PC-9 (cell line): Measurements from ENCODE around the gene LSMEM2. TPM values are rescaled to one million over a fixed set of nuclear protein-coding genes. Genes with fewer than 3 reads are reported as not detected.
A peak's percentile ranks its signal among the peaks of the same experiment; 100 is the strongest.

Experiments
- BruUV-seq: library from RNA; stranded (reverse); fragments of 400-500 nt; replicated peaks from 2 replicates; lab custom pipeline; 2021; lab: Mats Ljungman, UMichigan
- CTCF ChIA-PET: fragments of 300-600 bp; sonication (Branson Sonifier 250); formaldehyde crosslinking; loops from one replicate; lab custom pipeline; 2022; ENCODE audit warnings: antibody characterized with exemption; lab: Charles Lee
- POLR2A ChIA-PET: fragments of 300-600 bp; sonication (Branson Sonifier 250); formaldehyde crosslinking; loops from one replicate; lab custom pipeline; 2022; ENCODE audit warnings: antibody characterized with exemption; ENCODE audit not compliant: unreplicated experiment; lab: Charles Lee
- DNase-seq, 2 experiments: peaks; one replicate each; pipeline versions ENCODE4 v3.0.0 to v3.0.0-alpha.2; 2015 to 2022; ENCODE audit warnings: mixed read lengths in 1 of 2
- H2AFZ ChIP-seq: fragments of 200-600 bp; sonication (generic); 2 replicates; pipeline ENCODE4 v1.8.1; 2017; ENCODE audit warnings: antibody characterized with exemption
- H3F3A ChIP-seq: fragments of 200-600 bp; sonication (generic); 2 replicates; pipeline ENCODE4 v1.8.1; 2017; ENCODE audit warnings: antibody characterized with exemption, mild to moderate bottlenecking, low read depth; ENCODE audit not compliant: insufficient read depth
- H3K27ac ChIP-seq: fragments of 200-600 bp; sonication (generic); 2 replicates; pipeline ENCODE4 v1.6.1; 2016; ENCODE audit warnings: mixed run types
- H3K27me3 ChIP-seq: fragments of 200-600 bp; sonication (generic); 2 replicates; pipeline ENCODE4 v1.6.1; 2016; ENCODE audit warnings: low read depth, mixed run types; ENCODE audit not compliant: insufficient read depth
- H3K36me3 ChIP-seq: fragments of 200-600 bp; sonication (generic); 2 replicates; pipeline ENCODE4 v1.6.1; 2016; ENCODE audit warnings: low read depth, mixed run types
- H3K4me1 ChIP-seq: fragments of 200-600 bp; sonication (generic); replicated peaks from 2 replicates; pipeline ENCODE4 v1.6.1; 2016; ENCODE audit warnings: mixed run types; ENCODE audit not compliant: insufficient read depth
- H3K4me2 ChIP-seq: fragments of 200-600 bp; sonication (generic); 2 replicates; pipeline ENCODE4 v1.6.1; 2017; ENCODE audit warnings: mixed run types
- H3K4me3 ChIP-seq: fragments of 200-600 bp; sonication (generic); 2 replicates; pipeline ENCODE4 v1.6.1; 2016; ENCODE audit warnings: mixed run types
- H3K79me2 ChIP-seq: fragments of 200-600 bp; sonication (generic); 2 replicates; pipeline ENCODE4 v1.6.1; 2017; ENCODE audit warnings: low read depth, mixed run types
- H3K9me2 ChIP-seq: fragments of 200-600 bp; sonication (generic); 2 replicates; pipeline ENCODE4 v1.8.1; 2017; ENCODE audit warnings: mild to moderate bottlenecking; ENCODE audit not compliant: insufficient read depth
- H3K9me3 ChIP-seq: fragments of 200-600 bp; sonication (generic); 2 replicates; pipeline ENCODE4 v1.8.1; 2016; ENCODE audit warnings: low read depth; ENCODE audit not compliant: insufficient read depth
- H4K20me1 ChIP-seq: fragments of 200-600 bp; sonication (generic); 2 replicates; pipeline ENCODE4 v1.8.1; 2017; ENCODE audit not compliant: insufficient read depth
- EZH2 ChIP-seq: fragments of 200-600 bp; sonication (generic); IDR thresholded peaks from 2 replicates; pipeline ENCODE4 v1.8.0; 2017; ENCODE audit warnings: antibody characterized with exemption, low read depth
- intact Hi-C: fragments of 100-400 bp; cut with micrococcal nuclease; formaldehyde crosslinking; loops from one replicate; pipeline ENCODE4 v1.10.0; 2022; ENCODE audit not compliant: unreplicated experiment
- total RNA-seq: library from RNA; stranded (reverse); gene quantifications from 2 replicates; pipeline ENCODE4 v1.2.3, GENCODE V29; 2021
- TF ChIP-seq, protein P1 (sequence below): fragments of 200-600 bp; sonication (generic); conservative IDR thresholded peaks from 2 replicates; pipeline ENCODE4 v1.6.1; 2017; ENCODE audit warnings: mixed run types, antibody characterized with exemption, mild to moderate bottlenecking, moderate library complexity

LSMEM2 gene
- total RNA-seq, 1 experiment from 2014 or later: 0.55 TPM

DNA sequence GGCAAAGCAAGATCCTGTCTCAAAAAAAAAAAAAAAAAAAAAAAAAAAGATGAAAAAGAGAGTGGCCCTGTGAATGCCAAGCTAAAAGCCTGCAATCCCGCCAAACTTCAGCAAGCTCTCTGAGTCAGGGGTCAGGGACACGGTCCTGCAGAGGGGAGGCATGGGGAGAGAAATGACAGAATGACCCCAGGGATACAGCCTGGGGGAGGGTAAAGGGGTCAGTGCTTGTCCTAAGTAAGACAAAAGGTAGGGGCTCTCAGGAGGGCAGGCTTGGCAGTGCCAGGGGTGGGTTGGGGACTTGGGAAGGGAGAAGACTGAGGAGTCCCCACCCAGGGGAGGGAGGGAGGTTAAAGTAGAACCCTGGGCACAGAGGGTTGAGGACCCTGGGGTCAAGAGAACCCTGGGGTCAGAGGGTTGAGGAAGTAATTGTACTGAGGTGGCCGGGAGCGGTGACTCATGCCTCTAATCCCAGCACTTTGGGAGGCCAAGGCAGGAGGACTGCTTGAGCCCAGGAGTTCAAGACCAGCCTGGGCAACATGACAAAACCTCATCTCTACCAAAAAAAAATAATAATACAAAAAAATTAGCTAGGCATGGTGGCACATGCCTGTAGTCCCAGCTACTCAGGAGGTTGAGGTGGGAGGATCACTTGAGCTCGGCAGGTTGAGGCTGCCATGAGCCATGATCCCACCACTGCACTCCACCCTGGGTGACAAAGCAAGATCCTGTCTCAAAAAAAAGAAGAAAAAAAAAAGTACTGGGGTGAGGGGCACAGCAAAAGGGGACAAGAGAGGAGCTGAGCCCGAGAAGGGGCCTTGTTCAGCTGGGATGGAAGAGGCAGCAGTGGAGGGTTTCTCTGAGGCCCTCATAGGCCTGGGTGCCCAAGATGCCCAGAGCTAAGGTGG is 15.2 kb upstream of the LSMEM2 start:
- peaks cover 28% of the 10 kb centered on the region; the same call in 1 of the 2 replicates for H3F3A ChIP-seq
- H2AFZ ChIP-seq: no peak overlapping the region
- H3K4me2 ChIP-seq: peak overlapping the region; percentile 59
- no peaks in the 10 kb centered on the region for H3K9me2 ChIP-seq
- intact Hi-C loops: loop anchor here (2.0 to 5.0 kb wide), 5 partner anchors 27 to 341 kb away; partner anchors contain the start of genes GNAI2, HYAL3 and NAA80
- ChIA-PET CTCF (interaction anchor here (0.6 to 1.2 kb wide), 4 partner anchors 15 to 60 kb away, joined by 3 to 10 read pairs (median 6); partner anchors contain the start of gene IFRD2), POLR2A (interaction anchor here (0.6 to 1.2 kb wide), 5 partner anchors 8 to 334 kb away, joined by 3 to 6 read pairs (median 3); partner anchors contain the start of genes HYAL3, MON1A and NAA80)
- H3K27ac ChIP-seq: peak overlapping the region; percentile 86
- no peaks in the 10 kb centered on the region for H3K27me3 ChIP-seq
- H3K36me3 ChIP-seq: no peaks in the 10 kb centered on the region
- H4K20me1 ChIP-seq: no peaks in the 10 kb centered on the region
- H3K9me3 ChIP-seq: no peaks in the 10 kb centered on the region
- TF ChIP-seq EZH2: no peak
- TF ChIP-seq, protein P1, sequence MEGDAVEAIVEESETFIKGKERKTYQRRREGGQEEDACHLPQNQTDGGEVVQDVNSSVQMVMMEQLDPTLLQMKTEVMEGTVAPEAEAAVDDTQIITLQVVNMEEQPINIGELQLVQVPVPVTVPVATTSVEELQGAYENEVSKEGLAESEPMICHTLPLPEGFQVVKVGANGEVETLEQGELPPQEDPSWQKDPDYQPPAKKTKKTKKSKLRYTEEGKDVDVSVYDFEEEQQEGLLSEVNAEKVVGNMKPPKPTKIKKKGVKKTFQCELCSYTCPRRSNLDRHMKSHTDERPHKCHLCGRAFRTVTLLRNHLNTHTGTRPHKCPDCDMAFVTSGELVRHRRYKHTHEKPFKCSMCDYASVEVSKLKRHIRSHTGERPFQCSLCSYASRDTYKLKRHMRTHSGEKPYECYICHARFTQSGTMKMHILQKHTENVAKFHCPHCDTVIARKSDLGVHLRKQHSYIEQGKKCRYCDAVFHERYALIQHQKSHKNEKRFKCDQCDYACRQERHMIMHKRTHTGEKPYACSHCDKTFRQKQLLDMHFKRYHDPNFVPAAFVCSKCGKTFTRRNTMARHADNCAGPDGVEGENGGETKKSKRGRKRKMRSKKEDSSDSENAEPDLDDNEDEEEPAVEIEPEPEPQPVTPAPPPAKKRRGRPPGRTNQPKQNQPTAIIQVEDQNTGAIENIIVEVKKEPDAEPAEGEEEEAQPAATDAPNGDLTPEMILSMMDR: no peak
- BruUV-seq: TSS peak; percentile 29
- H3K4me3 ChIP-seq: no peak overlapping the region
- H3K4me1 ChIP-seq: peaks cover 42% of the 10 kb centered on the region
- H3K79me2 ChIP-seq: no peaks in the 10 kb centered on the region
- DNase-seq: no peak

DNA sequence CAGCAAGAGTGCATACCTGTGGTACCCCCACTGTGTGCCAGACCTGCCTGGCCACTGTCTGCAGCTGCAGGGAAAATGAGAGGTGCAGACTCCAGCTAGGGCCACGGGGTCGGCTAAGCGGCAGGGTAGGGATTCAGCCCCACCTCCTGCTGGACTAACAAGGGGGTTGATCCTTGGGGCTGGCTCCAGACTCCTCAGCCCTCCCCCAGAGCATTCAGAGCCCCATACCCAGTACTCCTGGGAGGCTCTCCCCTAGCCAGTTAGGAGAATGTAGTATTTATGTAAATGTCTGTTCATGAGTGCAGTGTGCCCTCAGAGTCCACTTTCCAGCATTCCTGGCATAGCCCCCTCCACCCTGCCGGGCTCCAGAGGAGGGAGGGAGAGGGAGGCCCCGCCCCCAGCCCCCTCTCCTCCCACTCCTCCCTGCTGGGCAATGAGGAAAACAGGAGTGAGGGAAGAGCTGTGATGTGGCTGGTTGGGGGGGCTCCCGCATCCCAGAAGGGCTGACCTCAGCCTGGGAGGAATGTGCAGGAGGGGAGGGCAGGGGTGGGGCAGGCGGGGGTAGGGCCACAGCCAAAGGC is 14.4 kb upstream of the LSMEM2 start:
- Histone ChIP-seq H3K9me2 (no peaks in the 10 kb centered on the region), H4K20me1 (no peaks in the 10 kb centered on the region), H3K4me3 (no peak overlapping the region; the same call in 1 of the 2 replicates), H2AFZ (no peak overlapping the region), H3K79me2 (no peaks in the 10 kb centered on the region), H3K4me1 (peaks cover 46% of the 10 kb centered on the region), H3K36me3 (no peaks in the 10 kb centered on the region), H3K27me3 (no peaks in the 10 kb centered on the region), H3K27ac (peak overlapping the region; percentile 86), H3K4me2 (peak overlapping the region; percentile 59), H3K9me3 (no peaks in the 10 kb centered on the region), H3F3A (peaks cover 33% of the 10 kb centered on the region; the same call in 1 of the 2 replicates)
- ChIA-PET POLR2A (interaction anchor here (0.6 to 1.2 kb wide), 8 partner anchors 18 to 347 kb away, joined by 3 to 9 read pairs (median 6); partner anchors contain the start of genes CISH, HYAL3, IFRD2 and MON1A), CTCF (interaction anchor here (0.6 to 1.2 kb wide), 8 partner anchors 11 to 101 kb away, joined by 3 to 10 read pairs (median 5); partner anchors contain the start of gene IFRD2)
- TF ChIP-seq EZH2: no peak
- DNase-seq: peak; percentile 87 to 92
- BruUV-seq: no TSS peak
- intact Hi-C loops: loop anchor here (2.0 to 5.0 kb wide), 5 partner anchors 28 to 340 kb away; partner anchors contain the start of genes GNAI2, HYAL3 and NAA80

DNA sequence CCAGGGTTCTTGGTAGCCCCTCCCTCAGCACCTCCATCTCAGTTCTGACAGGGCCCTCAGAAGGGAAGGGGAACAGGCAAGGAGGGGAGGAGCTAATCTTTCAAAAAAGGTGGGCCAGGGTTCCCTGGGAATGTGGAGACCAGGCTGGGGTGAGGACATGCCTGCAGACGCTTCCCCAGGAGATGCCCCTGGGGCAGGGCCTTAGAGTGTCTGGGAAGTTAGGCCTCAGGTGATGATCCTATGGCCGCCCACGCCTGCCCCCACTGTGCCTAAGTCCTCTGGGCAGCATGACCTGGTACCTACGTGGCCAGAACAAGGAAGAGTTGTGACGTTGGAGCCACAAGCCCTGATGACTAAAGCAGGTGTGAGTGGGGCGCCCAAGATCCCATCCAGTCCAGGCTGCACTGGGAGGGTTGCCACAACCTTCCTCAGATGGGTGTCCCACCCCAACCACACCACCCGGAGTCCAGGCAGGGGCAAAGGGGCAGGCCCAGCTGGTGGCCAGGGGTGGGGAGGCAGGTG is 13.9 kb upstream of the LSMEM2 start:
- no peaks in the 10 kb centered on the region; the same call in 1 of the 2 replicates for H3K79me2 ChIP-seq
- H3K27me3 ChIP-seq: no peaks in the 10 kb centered on the region
- peak in 1 of 2 experiments; percentile 85 for DNase-seq
- H3K9me2 ChIP-seq: no peaks in the 10 kb centered on the region
- no peaks in the 10 kb centered on the region for H4K20me1 ChIP-seq
- H3K4me2 ChIP-seq: peak overlapping the region; percentile 59
- no peak overlapping the region for H2AFZ ChIP-seq
- ChIA-PET CTCF (interaction anchor here (0.6 to 1.2 kb wide), 7 partner anchors 10 to 101 kb away, joined by 3 to 10 read pairs (median 7); no protein-coding TSS in a partner anchor), POLR2A (interaction anchor here (0.5 to 1.2 kb wide), 8 partner anchors 17 to 347 kb away, joined by 3 to 18 read pairs (median 6); partner anchors contain the start of genes CISH, HYAL3, IFRD2 and NAA80)
- no peak overlapping the region for H3K4me3 ChIP-seq
- peaks cover 34% of the 10 kb centered on the region for H3F3A ChIP-seq
- BruUV-seq: no TSS peak
- TF ChIP-seq, protein P1: no peak
- TF ChIP-seq EZH2: no peak
- H3K9me3 ChIP-seq: no peaks in the 10 kb centered on the region
- H3K36me3 ChIP-seq: no peaks in the 10 kb centered on the region
- peak overlapping the region; percentile 86 for H3K27ac ChIP-seq
- H3K4me1 ChIP-seq: peaks cover 52% of the 10 kb centered on the region
- intact Hi-C loops: loop anchor here (2.0 to 5.0 kb wide), 6 partner anchors 28 to 340 kb away; partner anchors contain the start of genes GNAI2, HYAL3 and NAA80
